K562 (cell line): ENCODE measurements around the gene TUBA1B. TPM values are rescaled to one million over a fixed set of nuclear protein-coding genes. Genes with fewer than 3 reads are reported as not detected.

Experiments
- CBFB ChIP-seq: sonication (generic); formaldehyde crosslinking; IDR thresholded peaks from 2 replicates; pipeline ENCODE4 v1.4.0; 2020; ENCODE audit warnings: mild to moderate bottlenecking, missing genetic modification reagents
- CHD4 ChIP-seq: fragments of 200-600 bp; sonication (generic); IDR thresholded peaks from 3 replicates; pipeline ENCODE4 v1.6.1; 2012; ENCODE audit warnings: low read depth, mild to moderate bottlenecking, mixed read lengths, low read length, inconsistent platforms; ENCODE audit not compliant: insufficient read depth, insufficient replicate concordance, poor library complexity, severe bottlenecking
- ELF4 ChIP-seq: fragments of 450-650 bp; formaldehyde crosslinking; IDR thresholded peaks from 2 replicates; pipeline ENCODE4 v1.4.0; 2022; ENCODE audit warnings: missing genetic modification characterization
- FUS ChIP-seq: fragments of 200-400 bp; formaldehyde crosslinking; optimal IDR thresholded peaks from 2 replicates; pipeline ENCODE3; 2017; ENCODE audit warnings: low read depth, low read length
- GTF2A2 ChIP-seq: IDR thresholded peaks from 2 replicates; pipeline ENCODE4 v1.6.1; 2016; ENCODE audit warnings: mild to moderate bottlenecking, missing genetic modification characterization, missing compliant biosample characterization
- JUN ChIP-seq, 2 experiments: sonication (generic) in 1 of 2; formaldehyde crosslinking in 1 of 2; IDR thresholded peaks; 2 replicates each; pipeline versions ENCODE4 v1.6.1 to v1.8.0; 2012 to 2022; ENCODE audit warnings: borderline replicate concordance in 2 of 2, mild to moderate bottlenecking in 2 of 2, improper control_type of control experiment in 1 of 2, low read depth in 1 of 2, low read length in 1 of 2, missing genetic modification reagents in 1 of 2
- MAFK ChIP-seq: IDR thresholded peaks from 2 replicates; pipeline ENCODE4 v1.6.1; 2011; ENCODE audit warnings: low read length, improper control_type of control experiment
- PCBP2 ChIP-seq: fragments of 200-400 bp; formaldehyde crosslinking; IDR thresholded peaks from 2 replicates; pipeline ENCODE4 v1.6.1; 2018; ENCODE audit warnings: low read length, low read depth, mild to moderate bottlenecking, moderate library complexity; ENCODE audit not compliant: poor library complexity, severe bottlenecking
- PPARD ChIP-seq: fragments of 250-450 bp; sonication (Bioruptor Pico); IDR thresholded peaks from 2 replicates; pipeline ENCODE4 v1.8.0; 2022; ENCODE audit warnings: inconsistent platforms, mild to moderate bottlenecking, moderate library complexity
- RCOR1 ChIP-seq, 2 experiments: IDR thresholded peaks; 2 replicates each; pipeline ENCODE4 v1.6.1; 2012; ENCODE audit warnings: low read depth in 2 of 2, low read length in 2 of 2, borderline replicate concordance in 1 of 2, improper control_type of control experiment in 1 of 2
- SIN3B ChIP-seq: fragments of 450-650 bp; IDR thresholded peaks from 2 replicates; pipeline ENCODE4 v1.6.1; 2017; ENCODE audit warnings: low read depth, mild to moderate bottlenecking, moderate library complexity
- ZNF121 ChIP-seq: sonication (generic); formaldehyde crosslinking; conservative IDR thresholded peaks from 2 replicates; pipeline ENCODE4 v1.8.0; 2022; ENCODE audit warnings: missing genetic modification reagents
- ZNF655 ChIP-seq: fragments of 250-450 bp; sonication (Bioruptor Pico); IDR thresholded peaks from 2 replicates; pipeline ENCODE4 v1.5.0; 2021
- ZNF79 ChIP-seq: fragments of 250-450 bp; sonication (Bioruptor Pico); IDR thresholded peaks from 2 replicates; pipeline ENCODE4 v1.4.0; 2020; ENCODE audit warnings: low read depth, mild to moderate bottlenecking, moderate library complexity
- polyA plus RNA-seq, 8 experiments: library from polyadenylated mRNA; depleted of rRNA in 4 of 8; stranded (reverse) in 5 of 8; unstranded in 3 of 8; fragments of >200 nt; fragmentation: Nextera tagmentation in 2 of 8; fragmentation: Illumina TruSeq in 1 of 8; extraction: Ambion mirVana in 2 of 8; extraction: Trizol in 1 of 8; gene quantifications; 2 replicates each; pipeline versions ENCODE4 v1.2.1 to v1.2.3, GENCODE V29; 2011 to 2014; ENCODE audit warnings: inconsistent platforms in 1 of 8, missing spikeins in 1 of 8
- total RNA-seq, 7 experiments: library from RNA; depleted of rRNA in 6 of 7; stranded (reverse); fragments of >200 nt in 6 of 7; fragmentation: Illumina TruSeq in 2 of 7; extraction: Trizol in 2 of 7; gene quantifications; 2 replicates each; pipeline versions ENCODE4 v1.2.1 to v1.2.3, GENCODE V29; 2011 to 2021; ENCODE audit warnings: low replicate concordance in 1 of 7
- TF ChIP-seq, protein P1 (sequence below): sonication (generic); formaldehyde crosslinking; IDR thresholded peaks from 2 replicates; pipeline ENCODE4 v1.9.0; 2022; ENCODE audit warnings: mild to moderate bottlenecking, missing genetic modification reagents
- TF ChIP-seq, protein P2 (sequence below): sonication (generic); formaldehyde crosslinking; IDR thresholded peaks from 2 replicates; pipeline ENCODE4 v1.8.0; 2022; ENCODE audit warnings: mild to moderate bottlenecking, missing genetic modification reagents

The TUBA1B gene
- total and polyA plus RNA-seq, 9 of the 15 experiments (the other 6 are each of a cell fraction or from before 2014, with no cell fraction given), result 2,189 to 4,624 (median 2,628) TPM

- TF ChIP-seq CHD4, result no peak
- no peak for TF ChIP-seq ZNF79
- TF ChIP-seq, protein P1, sequence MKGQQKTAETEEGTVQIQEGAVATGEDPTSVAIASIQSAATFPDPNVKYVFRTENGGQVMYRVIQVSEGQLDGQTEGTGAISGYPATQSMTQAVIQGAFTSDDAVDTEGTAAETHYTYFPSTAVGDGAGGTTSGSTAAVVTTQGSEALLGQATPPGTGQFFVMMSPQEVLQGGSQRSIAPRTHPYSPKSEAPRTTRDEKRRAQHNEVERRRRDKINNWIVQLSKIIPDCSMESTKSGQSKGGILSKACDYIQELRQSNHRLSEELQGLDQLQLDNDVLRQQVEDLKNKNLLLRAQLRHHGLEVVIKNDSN (CRISPR knock-in tag), result no peak
- TF ChIP-seq JUN (IDR thresholded peaks at IDR 0.05; ENCODE audit: borderline replicate concordance, low read depth, low read length), result no peak
- TF ChIP-seq JUN (CRISPR knock-in tag; IDR thresholded peaks at IDR 0.05; ENCODE audit: borderline replicate concordance), result no peak
- TF ChIP-seq SIN3B, result no peak
- 0 out of 2 replicates have a peak, but pooled peaks have one; percentile 20 for TF ChIP-seq MAFK
- TF ChIP-seq ZNF121 (CRISPR knock-in tag), result no peak
- no peak for TF ChIP-seq CBFB
- TF ChIP-seq RCOR1 (IDR thresholded peaks at IDR 0.05; ENCODE audit: borderline replicate concordance in 1 of 2, low read depth in 2 of 2, low read length in 2 of 2), result peak; percentile 16 to 75; a peak in 1 of 4 replicates
- TF ChIP-seq PPARD (CRISPR knock-in tag), result no peak
- TF ChIP-seq FUS, result no peak
- TF ChIP-seq, protein P2, sequence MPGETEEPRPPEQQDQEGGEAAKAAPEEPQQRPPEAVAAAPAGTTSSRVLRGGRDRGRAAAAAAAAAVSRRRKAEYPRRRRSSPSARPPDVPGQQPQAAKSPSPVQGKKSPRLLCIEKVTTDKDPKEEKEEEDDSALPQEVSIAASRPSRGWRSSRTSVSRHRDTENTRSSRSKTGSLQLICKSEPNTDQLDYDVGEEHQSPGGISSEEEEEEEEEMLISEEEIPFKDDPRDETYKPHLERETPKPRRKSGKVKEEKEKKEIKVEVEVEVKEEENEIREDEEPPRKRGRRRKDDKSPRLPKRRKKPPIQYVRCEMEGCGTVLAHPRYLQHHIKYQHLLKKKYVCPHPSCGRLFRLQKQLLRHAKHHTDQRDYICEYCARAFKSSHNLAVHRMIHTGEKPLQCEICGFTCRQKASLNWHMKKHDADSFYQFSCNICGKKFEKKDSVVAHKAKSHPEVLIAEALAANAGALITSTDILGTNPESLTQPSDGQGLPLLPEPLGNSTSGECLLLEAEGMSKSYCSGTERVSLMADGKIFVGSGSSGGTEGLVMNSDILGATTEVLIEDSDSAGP (CRISPR knock-in tag), result no peak
- peak; percentile 89; the same call in 1 of the 2 replicates for TF ChIP-seq ELF4 (CRISPR knock-in tag)
- no peak for TF ChIP-seq PCBP2
- no peak for TF ChIP-seq GTF2A2
- TF ChIP-seq ZNF655 (CRISPR knock-in tag), result 0 out of 2 replicates have a peak, but pooled peaks have one; percentile 5
Measured at GRCh38 chr12:49126852-49127763, 4.1 kb downstream of the TUBA1B start (continued).
